Measurements from ENCODE around the gene CERS4. TPM values are rescaled to one million over a fixed set of nuclear protein-coding genes. Genes with fewer than 3 reads are reported as not detected.

The CERS4 gene
- total and polyA plus RNA-seq, 2 experiments from 2014 or later: 68.5 to 109 TPM

GRCh38 chr19:8239528-8240273 is 30.5 kb downstream of the CERS4 start:
- Histone ChIP-seq H3K4me3 (no peak overlapping the region), H3F3A (replicated peaks; ENCODE audit: low read depth) (no peaks in the 10 kb centered on the region; the same call in 1 of the 2 replicates), H3K9me2 (ENCODE audit: insufficient read depth) (no peaks in the 10 kb centered on the region), H3K4me1 (ENCODE audit: insufficient read depth) (peaks cover 13% of the 10 kb centered on the region), H3K27me3 (ENCODE audit: insufficient read depth) (no peaks in the 10 kb centered on the region), H3K4me2 (no peak overlapping the region), H4K20me1 (replicated peaks; ENCODE audit: insufficient read depth) (peaks cover 8% of the 10 kb centered on the region; the same call in 1 of the 2 replicates), H3K27ac (ENCODE audit: low read depth) (peak overlapping the region; percentile 42; the same call in 1 of the 2 replicates), H3K79me2 (replicated peaks; ENCODE audit: insufficient read depth) (peaks cover 8% of the 10 kb centered on the region; the same call in 1 of the 2 replicates), H3K36me3 (ENCODE audit: insufficient read depth) (no peaks in the 10 kb centered on the region; the same call in 1 of the 2 replicates), H2AFZ (no peak overlapping the region)
- no peak for DNase-seq (ENCODE audit: low spot score)
- H3K4me1 Mint-ChIP-seq: peaks cover 15% of the 10 kb centered on the region
- ATAC-seq: no peak; the same call in 2 of the 3 replicates
- no peak for TF ChIP-seq POLR2AphosphoS5 (IDR thresholded peaks at IDR 0.05; ENCODE audit: low read depth)
- TF ChIP-seq STAT1 (IDR thresholded peaks at IDR 0.05; ENCODE audit: unreplicated experiment): no peak
- no peak for TF ChIP-seq ZNF114 (CRISPR knock-in tag; IDR thresholded peaks at IDR 0.05)
- TF ChIP-seq EZH2 (IDR thresholded peaks at IDR 0.05; ENCODE audit: low read depth, unreplicated experiment): no peak
- TF ChIP-seq JUNB (IDR thresholded peaks at IDR 0.05; ENCODE audit: unreplicated experiment): no peak
- TF ChIP-seq, protein P1, sequence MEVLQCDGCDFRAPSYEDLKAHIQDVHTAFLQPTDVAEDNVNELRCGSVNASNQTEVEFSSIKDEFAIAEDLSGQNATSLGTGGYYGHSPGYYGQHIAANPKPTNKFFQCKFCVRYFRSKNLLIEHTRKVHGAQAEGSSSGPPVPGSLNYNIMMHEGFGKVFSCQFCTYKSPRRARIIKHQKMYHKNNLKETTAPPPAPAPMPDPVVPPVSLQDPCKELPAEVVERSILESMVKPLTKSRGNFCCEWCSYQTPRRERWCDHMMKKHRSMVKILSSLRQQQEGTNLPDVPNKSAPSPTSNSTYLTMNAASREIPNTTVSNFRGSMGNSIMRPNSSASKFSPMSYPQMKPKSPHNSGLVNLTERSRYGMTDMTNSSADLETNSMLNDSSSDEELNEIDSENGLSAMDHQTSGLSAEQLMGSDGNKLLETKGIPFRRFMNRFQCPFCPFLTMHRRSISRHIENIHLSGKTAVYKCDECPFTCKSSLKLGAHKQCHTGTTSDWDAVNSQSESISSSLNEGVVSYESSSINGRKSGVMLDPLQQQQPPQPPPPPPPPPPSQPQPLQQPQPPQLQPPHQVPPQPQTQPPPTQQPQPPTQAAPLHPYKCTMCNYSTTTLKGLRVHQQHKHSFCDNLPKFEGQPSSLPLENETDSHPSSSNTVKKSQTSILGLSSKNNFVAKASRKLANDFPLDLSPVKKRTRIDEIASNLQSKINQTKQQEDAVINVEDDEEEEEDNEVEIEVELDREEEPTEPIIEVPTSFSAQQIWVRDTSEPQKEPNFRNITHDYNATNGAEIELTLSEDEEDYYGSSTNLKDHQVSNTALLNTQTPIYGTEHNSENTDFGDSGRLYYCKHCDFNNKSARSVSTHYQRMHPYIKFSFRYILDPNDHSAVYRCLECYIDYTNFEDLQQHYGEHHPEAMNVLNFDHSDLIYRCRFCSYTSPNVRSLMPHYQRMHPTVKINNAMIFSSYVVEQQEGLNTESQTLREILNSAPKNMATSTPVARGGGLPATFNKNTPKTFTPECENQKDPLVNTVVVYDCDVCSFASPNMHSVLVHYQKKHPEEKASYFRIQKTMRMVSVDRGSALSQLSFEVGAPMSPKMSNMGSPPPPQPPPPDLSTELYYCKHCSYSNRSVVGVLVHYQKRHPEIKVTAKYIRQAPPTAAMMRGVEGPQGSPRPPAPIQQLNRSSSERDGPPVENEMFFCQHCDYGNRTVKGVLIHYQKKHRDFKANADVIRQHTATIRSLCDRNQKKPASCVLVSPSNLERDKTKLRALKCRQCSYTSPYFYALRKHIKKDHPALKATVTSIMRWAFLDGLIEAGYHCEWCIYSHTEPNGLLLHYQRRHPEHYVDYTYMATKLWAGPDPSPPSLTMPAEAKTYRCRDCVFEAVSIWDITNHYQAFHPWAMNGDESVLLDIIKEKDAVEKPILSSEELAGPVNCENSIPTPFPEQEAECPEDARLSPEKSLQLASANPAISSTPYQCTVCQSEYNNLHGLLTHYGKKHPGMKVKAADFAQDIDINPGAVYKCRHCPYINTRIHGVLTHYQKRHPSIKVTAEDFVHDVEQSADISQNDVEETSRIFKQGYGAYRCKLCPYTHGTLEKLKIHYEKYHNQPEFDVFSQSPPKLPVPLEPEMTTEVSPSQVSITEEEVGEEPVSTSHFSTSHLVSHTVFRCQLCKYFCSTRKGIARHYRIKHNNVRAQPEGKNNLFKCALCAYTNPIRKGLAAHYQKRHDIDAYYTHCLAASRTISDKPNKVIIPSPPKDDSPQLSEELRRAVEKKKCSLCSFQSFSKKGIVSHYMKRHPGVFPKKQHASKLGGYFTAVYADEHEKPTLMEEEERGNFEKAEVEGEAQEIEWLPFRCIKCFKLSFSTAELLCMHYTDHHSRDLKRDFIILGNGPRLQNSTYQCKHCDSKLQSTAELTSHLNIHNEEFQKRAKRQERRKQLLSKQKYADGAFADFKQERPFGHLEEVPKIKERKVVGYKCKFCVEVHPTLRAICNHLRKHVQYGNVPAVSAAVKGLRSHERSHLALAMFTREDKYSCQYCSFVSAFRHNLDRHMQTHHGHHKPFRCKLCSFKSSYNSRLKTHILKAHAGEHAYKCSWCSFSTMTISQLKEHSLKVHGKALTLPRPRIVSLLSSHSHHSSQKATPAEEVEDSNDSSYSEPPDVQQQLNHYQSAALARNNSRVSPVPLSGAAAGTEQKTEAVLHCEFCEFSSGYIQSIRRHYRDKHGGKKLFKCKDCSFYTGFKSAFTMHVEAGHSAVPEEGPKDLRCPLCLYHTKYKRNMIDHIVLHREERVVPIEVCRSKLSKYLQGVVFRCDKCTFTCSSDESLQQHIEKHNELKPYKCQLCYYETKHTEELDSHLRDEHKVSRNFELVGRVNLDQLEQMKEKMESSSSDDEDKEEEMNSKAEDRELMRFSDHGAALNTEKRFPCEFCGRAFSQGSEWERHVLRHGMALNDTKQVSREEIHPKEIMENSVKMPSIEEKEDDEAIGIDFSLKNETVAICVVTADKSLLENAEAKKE (CRISPR knock-in tag; IDR thresholded peaks at IDR 0.05): no peak
- no peak for TF ChIP-seq ZNF331 (CRISPR knock-in tag; IDR thresholded peaks at IDR 0.05; ENCODE audit: low read depth)
- TF ChIP-seq EZH2phosphoT487 (IDR thresholded peaks at IDR 0.05; ENCODE audit: unreplicated experiment): no peak
- no peak for TF ChIP-seq NANOG (IDR thresholded peaks at IDR 0.05; ENCODE audit: borderline replicate concordance)
- TF ChIP-seq CTCF (conservative IDR thresholded peaks at IDR 0.05; ENCODE audit: low read depth in 2 of 2): no peak
- TF ChIP-seq, protein P2, sequence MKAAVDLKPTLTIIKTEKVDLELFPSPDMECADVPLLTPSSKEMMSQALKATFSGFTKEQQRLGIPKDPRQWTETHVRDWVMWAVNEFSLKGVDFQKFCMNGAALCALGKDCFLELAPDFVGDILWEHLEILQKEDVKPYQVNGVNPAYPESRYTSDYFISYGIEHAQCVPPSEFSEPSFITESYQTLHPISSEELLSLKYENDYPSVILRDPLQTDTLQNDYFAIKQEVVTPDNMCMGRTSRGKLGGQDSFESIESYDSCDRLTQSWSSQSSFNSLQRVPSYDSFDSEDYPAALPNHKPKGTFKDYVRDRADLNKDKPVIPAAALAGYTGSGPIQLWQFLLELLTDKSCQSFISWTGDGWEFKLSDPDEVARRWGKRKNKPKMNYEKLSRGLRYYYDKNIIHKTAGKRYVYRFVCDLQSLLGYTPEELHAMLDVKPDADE (IDR thresholded peaks at IDR 0.05): no peak
- TF ChIP-seq, protein P3, sequence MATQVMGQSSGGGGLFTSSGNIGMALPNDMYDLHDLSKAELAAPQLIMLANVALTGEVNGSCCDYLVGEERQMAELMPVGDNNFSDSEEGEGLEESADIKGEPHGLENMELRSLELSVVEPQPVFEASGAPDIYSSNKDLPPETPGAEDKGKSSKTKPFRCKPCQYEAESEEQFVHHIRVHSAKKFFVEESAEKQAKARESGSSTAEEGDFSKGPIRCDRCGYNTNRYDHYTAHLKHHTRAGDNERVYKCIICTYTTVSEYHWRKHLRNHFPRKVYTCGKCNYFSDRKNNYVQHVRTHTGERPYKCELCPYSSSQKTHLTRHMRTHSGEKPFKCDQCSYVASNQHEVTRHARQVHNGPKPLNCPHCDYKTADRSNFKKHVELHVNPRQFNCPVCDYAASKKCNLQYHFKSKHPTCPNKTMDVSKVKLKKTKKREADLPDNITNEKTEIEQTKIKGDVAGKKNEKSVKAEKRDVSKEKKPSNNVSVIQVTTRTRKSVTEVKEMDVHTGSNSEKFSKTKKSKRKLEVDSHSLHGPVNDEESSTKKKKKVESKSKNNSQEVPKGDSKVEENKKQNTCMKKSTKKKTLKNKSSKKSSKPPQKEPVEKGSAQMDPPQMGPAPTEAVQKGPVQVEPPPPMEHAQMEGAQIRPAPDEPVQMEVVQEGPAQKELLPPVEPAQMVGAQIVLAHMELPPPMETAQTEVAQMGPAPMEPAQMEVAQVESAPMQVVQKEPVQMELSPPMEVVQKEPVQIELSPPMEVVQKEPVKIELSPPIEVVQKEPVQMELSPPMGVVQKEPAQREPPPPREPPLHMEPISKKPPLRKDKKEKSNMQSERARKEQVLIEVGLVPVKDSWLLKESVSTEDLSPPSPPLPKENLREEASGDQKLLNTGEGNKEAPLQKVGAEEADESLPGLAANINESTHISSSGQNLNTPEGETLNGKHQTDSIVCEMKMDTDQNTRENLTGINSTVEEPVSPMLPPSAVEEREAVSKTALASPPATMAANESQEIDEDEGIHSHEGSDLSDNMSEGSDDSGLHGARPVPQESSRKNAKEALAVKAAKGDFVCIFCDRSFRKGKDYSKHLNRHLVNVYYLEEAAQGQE (IDR thresholded peaks at IDR 0.05; ENCODE audit: unreplicated experiment): no peak
- TF ChIP-seq CREB1 (CRISPR knock-in tag; IDR thresholded peaks at IDR 0.05; ENCODE audit: low read depth): no peak
- peaks cover 57% of the 10 kb centered on the region for H3K36me3 Mint-ChIP-seq (ENCODE audit: low read depth)
- H3K4me3 Mint-ChIP-seq: peak overlapping the region; percentile 5; the same call in 1 of the 3 replicates
- H3K27ac Mint-ChIP-seq: peak overlapping the region; percentile 33
- peaks cover 16% of the 10 kb centered on the region for H3K27me3 Mint-ChIP-seq (ENCODE audit: insufficient read depth, low read depth, poor library complexity)
- H3K9me3 Mint-ChIP-seq: peaks cover 15% of the 10 kb centered on the region
